GM18517 (cell line): ENCODE results near the gene IL1RAP.

Experiments
- ATAC-seq: cut with Tn5 transposase; IDR thresholded peaks from one replicate; pipeline ENCODE4 v1.9.1; 2021; ENCODE audit warnings: mild to moderate bottlenecking, moderate library complexity; ENCODE audit not compliant: unreplicated experiment

The IL1RAP gene

GRCh38 chr3:190607021-190607420, 93.1 kb downstream of the IL1RAP start:
- no peak for ATAC-seq

GRCh38 chr3:190608850-190609589, 95.1 kb downstream of the IL1RAP start:
- ATAC-seq: no peak

GRCh38 chr3:190614226-190615059, 100.6 kb downstream of the IL1RAP start:
- ATAC-seq: no peak

GRCh38 chr3:190615060-190615384, 101.1 kb downstream of the IL1RAP start:
- ATAC-seq: no peak

- no peak for ATAC-seq
These were observed 101.7 kb downstream of the IL1RAP start for GRCh38 chr3:190615607-190616006.

GRCh38 chr3:190616637-190617036, 102.8 kb downstream of the IL1RAP start:
- ATAC-seq: no peak

GRCh38 chr3:190617185-190617584, 103.3 kb downstream of the IL1RAP start:
- peak; percentile 82 for ATAC-seq

- ATAC-seq: no peak
These were observed 104.6 kb downstream of the IL1RAP start for GRCh38 chr3:190618330-190619030.

GRCh38 chr3:190619353-190619752, 105.5 kb downstream of the IL1RAP start:
- no peak for ATAC-seq

- no peak for ATAC-seq
These were observed 105.9 kb downstream of the IL1RAP start for GRCh38 chr3:190619761-190620160.

GRCh38 chr3:190620886-190621608, 107.2 kb downstream of the IL1RAP start:
- no peak for ATAC-seq

GRCh38 chr3:190621927-190622326, 108.0 kb downstream of the IL1RAP start:
- no peak for ATAC-seq

GRCh38 chr3:190624282-190624681, 110.4 kb downstream of the IL1RAP start:
- no peak for ATAC-seq

GRCh38 chr3:190626951-190627620, 113.2 kb downstream of the IL1RAP start:
- ATAC-seq: no peak

- no peak for ATAC-seq
These were observed 115.2 kb downstream of the IL1RAP start for GRCh38 chr3:190629088-190629487.

- no peak for ATAC-seq
These were observed 117.4 kb downstream of the IL1RAP start for GRCh38 chr3:190631295-190631694.

- no peak for ATAC-seq
These were observed 127.7 kb downstream of the IL1RAP start for GRCh38 chr3:190641564-190641963.

- ATAC-seq: no peak
These were observed 128.1 kb downstream of the IL1RAP start for GRCh38 chr3:190642016-190642415.

GRCh38 chr3:190644035-190644434, 130.2 kb downstream of the IL1RAP start:
- no peak for ATAC-seq

- ATAC-seq: no peak
These were observed 130.9 kb downstream of the IL1RAP start for GRCh38 chr3:190644766-190645165.
